Mononuclear cell (primary cell): ENCODE results near the gene DARS2. TPM values are rescaled to one million over a fixed set of nuclear protein-coding genes. Genes with fewer than 3 reads are reported as not detected.
A peak's percentile ranks its signal among the peaks of the same experiment; 100 is the strongest.
"Not testable (repeated sequence)": the region's sequence is repeated elsewhere in the genome, so short reads cannot be mapped to it uniquely, and the experiment has no call there.

Experiments
- H3K27me3 ChIP-seq: 2 replicates; pipeline ENCODE4 v1.6.0; 2011; ENCODE audit warnings: low read length, control low read depth; ENCODE audit not compliant: insufficient read depth
- H3K4me1 ChIP-seq: 2 replicates; pipeline ENCODE4 v1.5.1; 2011; ENCODE audit warnings: mild to moderate bottlenecking, low read length, control low read depth; ENCODE audit not compliant: insufficient read depth
- H3K4me3 ChIP-seq: 2 replicates; pipeline ENCODE4 v1.5.1; 2011; ENCODE audit warnings: mild to moderate bottlenecking, low read length, moderate library complexity
- H3K9me3 ChIP-seq: 2 replicates; pipeline ENCODE4 v1.5.1; 2011; ENCODE audit warnings: low read depth, mild to moderate bottlenecking, control low read depth, low read length
- total RNA-seq: library from RNA; depleted of rRNA; stranded (reverse); fragments of >200 nt; gene quantifications from one replicate; pipeline ENCODE4 v1.2.3, GENCODE V29; 2012

Gene DARS2
- 2.4 TPM for total RNA-seq

- Histone ChIP-seq H3K4me1 (peaks cover 22% of the 10 kb centered on the region), H3K4me3 (peak within 1 kb of the TSS; percentile 82), H3K27me3 (no peaks in the 10 kb centered on the region), H3K9me3 (no peaks in the 10 kb centered on the region)
Observed at GRCh38 chr1:173824315-173825081, at the start of gene DARS2, which contains the start of gene CENPL. TSS of gene DARS2 (plus strand) at chr1:173824673. CDS start at chr1:173825230, 557 bp downstream. TSS of gene CENPL (minus strand) at chr1:173824883. CDS start at chr1:173811299, 13,584 bp downstream.

DNA sequence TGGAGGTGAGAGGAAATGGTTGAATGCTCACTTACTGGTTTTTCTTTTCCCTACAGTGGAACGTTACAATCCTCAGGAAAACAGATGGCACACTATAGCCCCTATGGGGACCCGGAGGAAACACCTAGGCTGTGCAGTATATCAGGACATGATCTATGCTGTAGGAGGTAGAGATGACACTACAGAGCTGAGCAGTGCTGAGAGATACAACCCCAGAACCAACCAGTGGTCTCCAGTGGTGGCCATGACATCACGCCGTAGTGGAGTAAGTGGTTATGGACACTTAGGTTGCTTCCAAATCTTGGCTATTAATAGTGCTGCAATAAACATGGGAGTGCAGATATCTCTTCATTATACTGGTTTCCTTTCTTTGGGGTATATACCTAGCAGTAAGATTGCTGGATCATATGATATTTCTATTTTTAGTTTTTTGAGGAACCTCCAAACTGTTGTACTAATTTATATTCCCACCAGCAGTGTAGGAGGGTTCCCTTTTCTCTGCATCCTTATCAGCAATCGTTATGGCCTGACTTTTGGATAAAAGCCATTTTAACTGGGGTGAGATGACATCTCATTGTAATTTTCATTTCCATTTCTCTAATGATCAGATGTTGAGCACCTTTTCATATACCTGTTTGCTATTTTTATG, 48.8 kb upstream of the DARS2 start:
- no peaks in the 10 kb centered on the region for H3K4me1 ChIP-seq
- no peaks in the 10 kb centered on the region for H3K27me3 ChIP-seq
- H3K9me3 ChIP-seq: no peaks in the 10 kb centered on the region
- no peak overlapping the region for H3K4me3 ChIP-seq

DNA sequence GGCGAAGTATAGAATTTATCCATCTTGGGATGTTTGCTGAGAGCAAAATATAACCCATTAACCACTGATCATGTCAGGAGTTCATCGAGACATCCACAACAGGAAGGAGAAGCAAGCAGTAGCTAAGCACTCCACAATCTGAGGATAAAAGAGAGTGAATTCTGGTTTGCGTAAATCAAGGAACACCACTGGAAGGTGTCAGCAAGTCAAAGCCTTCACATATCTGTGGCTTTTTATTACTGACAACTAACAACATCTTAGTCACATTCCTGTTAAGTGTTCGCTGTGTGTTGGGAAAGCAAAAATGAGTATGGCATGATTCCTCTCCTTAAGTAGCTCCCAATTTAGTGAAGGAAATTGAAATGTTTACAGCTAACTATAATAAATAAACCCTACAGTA, 44.5 kb upstream of the DARS2 start:
- Histone ChIP-seq H3K4me1 (no peaks in the 10 kb centered on the region), H3K4me3 (no peak overlapping the region), H3K9me3 (no peaks in the 10 kb centered on the region), H3K27me3 (no peaks in the 10 kb centered on the region)

- no peaks in the 10 kb centered on the region for H3K9me3 ChIP-seq
- H3K4me1 ChIP-seq: no peaks in the 10 kb centered on the region
- H3K27me3 ChIP-seq: no peaks in the 10 kb centered on the region
- H3K4me3 ChIP-seq: no peak overlapping the region
Observed at GRCh38 chr1:173784997-173785396, 39.5 kb upstream of the DARS2 start.

GRCh38 chr1:173789841-173790240, 34.6 kb upstream of the DARS2 start:
- H3K9me3 ChIP-seq: no peaks in the 10 kb centered on the region
- H3K4me1 ChIP-seq: no peaks in the 10 kb centered on the region
- no peak overlapping the region for H3K4me3 ChIP-seq
- H3K27me3 ChIP-seq: no peaks in the 10 kb centered on the region

DNA sequence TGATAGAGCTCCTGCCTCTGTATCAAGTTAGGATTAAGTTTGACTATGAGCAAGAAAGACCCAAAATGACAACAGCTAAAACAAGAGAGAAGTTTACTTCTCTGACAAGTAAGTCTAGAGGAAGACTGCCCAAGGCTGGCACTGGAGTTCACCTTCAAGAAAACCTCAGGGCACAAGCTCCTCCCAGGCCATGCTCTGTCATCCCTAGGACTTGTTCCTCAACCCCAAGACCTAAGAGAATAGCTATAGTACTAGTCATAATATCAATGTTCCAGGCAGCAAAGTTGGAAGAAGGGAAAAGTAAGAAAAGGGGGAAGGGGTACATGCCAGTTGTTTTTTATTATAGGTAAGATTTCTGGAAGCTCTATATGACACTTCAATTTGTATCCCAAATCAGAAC, 26.4 kb upstream of the DARS2 start:
- Histone ChIP-seq H3K4me1 (no peaks in the 10 kb centered on the region), H3K4me3 (no peak overlapping the region), H3K27me3 (no peaks in the 10 kb centered on the region), H3K9me3 (no peaks in the 10 kb centered on the region)

- H3K4me1 ChIP-seq, H3K9me3 ChIP-seq, H3K4me3 ChIP-seq, H3K27me3 ChIP-seq: not testable (repeated sequence)
Observed at GRCh38 chr1:173799995-173800394, 24.5 kb upstream of the DARS2 start.

- Histone ChIP-seq H3K9me3 (no peaks in the 10 kb centered on the region), H3K4me1 (no peaks in the 10 kb centered on the region), H3K4me3 (no peak overlapping the region), H3K27me3 (no peaks in the 10 kb centered on the region)
Observed at GRCh38 chr1:173802961-173803360, 21.5 kb upstream of the DARS2 start.

DNA sequence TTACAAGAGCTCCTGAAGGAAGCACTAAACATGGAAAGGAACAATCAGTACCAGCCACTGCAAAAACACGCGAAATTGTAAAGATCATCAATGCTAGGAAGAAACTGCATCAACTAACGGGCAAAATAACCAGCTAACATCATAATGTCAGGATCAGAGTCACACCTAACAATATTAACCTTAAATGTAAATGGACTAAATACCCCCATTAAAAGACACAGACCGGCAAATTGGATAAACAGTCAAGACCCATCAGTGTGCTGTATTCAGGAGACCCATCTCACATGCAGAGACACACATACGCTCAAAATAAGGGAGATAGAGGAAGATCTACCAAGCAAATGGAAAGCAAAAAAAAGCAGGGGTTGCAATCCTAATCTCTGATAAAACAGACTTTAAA, 10.8 kb upstream of the DARS2 start:
- H3K9me3 ChIP-seq, H3K27me3 ChIP-seq, H3K4me1 ChIP-seq, H3K4me3 ChIP-seq: not testable (repeated sequence)

DNA sequence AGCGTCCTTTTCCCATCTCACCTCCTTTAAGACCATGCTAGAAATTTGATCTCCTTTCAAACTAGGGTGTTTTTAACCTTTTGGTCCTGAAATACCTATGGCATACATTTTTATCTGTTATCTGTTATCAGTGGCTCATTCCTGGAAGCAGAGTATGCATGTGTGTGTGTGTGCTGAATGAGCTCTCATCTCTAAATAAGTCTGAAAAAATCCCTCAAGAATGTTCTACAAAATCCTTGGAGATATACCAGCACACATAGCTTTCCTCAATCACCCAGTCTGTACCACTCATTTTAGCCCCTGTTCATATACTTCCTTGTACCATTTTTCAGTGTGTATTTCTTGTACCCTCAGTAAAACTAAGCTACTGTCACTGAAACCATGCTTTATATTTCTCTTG, 6.0 kb upstream of the DARS2 start:
- no peaks in the 10 kb centered on the region for H3K9me3 ChIP-seq
- H3K27me3 ChIP-seq: no peaks in the 10 kb centered on the region
- H3K4me1 ChIP-seq: peaks cover 10% of the 10 kb centered on the region
- H3K4me3 ChIP-seq: no peak overlapping the region

DNA sequence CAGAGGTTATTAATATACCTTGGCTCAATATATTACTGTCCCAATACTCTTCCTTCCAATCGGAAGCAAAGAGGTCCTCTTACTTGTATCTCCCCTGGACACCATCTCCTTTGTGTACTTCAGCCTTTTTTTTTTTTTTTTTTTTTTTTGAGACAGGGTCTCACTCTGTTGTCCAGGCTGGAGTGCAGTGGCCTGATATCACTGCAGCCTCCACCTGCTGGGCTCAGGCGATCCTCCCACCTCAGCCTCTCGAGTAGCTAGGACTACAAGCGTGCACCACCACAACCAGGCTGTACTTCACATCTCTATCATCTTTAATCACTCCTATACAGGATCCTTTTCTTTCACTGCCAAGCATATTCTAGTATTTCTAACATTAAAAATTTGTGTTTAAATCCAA, 2.8 kb upstream of the DARS2 start:
- no peaks in the 10 kb centered on the region for H3K27me3 ChIP-seq
- no peaks in the 10 kb centered on the region for H3K9me3 ChIP-seq
- H3K4me3 ChIP-seq: no peak overlapping the region
- peaks cover 22% of the 10 kb centered on the region for H3K4me1 ChIP-seq

GRCh38 chr1:173823781-173824314, 625 bp upstream of the DARS2 start:
- Histone ChIP-seq H3K9me3 (no peaks in the 10 kb centered on the region), H3K27me3 (no peaks in the 10 kb centered on the region), H3K4me1 (peaks cover 22% of the 10 kb centered on the region), H3K4me3 (peak overlapping the region; percentile 82)

GRCh38 chr1:173827611-173828010, 3.1 kb downstream of the DARS2 start:
- no peaks in the 10 kb centered on the region for H3K9me3 ChIP-seq
- H3K27me3 ChIP-seq: no peaks in the 10 kb centered on the region
- peaks cover 21% of the 10 kb centered on the region for H3K4me1 ChIP-seq
- no peak overlapping the region for H3K4me3 ChIP-seq

DNA sequence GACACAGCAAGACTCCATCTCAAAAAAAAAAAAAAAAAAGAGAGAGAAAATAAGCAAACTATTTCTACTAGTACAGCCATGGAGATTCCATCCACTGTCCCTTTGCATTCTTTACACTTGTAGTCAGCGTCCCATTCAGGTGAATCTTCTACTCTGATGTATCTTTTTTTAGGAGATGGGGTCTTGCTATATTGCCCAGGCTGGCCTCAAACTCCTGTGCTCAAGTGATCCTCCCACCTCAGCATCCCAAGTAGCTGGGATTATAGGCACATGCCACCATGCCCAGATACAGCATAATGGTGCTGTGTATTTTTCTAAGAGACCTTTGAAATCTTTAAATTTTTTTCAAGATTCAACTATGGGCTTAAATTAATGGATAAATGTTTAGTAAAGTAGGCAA, 8.3 kb downstream of the DARS2 start:
- H3K4me3 ChIP-seq: no peak overlapping the region
- no peaks in the 10 kb centered on the region for H3K9me3 ChIP-seq
- H3K4me1 ChIP-seq: no peaks in the 10 kb centered on the region
- H3K27me3 ChIP-seq: no peaks in the 10 kb centered on the region

- H3K4me3 ChIP-seq: no peak overlapping the region
- no peaks in the 10 kb centered on the region for H3K9me3 ChIP-seq
- H3K27me3 ChIP-seq: no peaks in the 10 kb centered on the region
- H3K4me1 ChIP-seq: no peaks in the 10 kb centered on the region
Observed at GRCh38 chr1:173852105-173852504, 27.6 kb downstream of the DARS2 start.

- Histone ChIP-seq H3K4me3 (no peak overlapping the region), H3K27me3 (no peaks in the 10 kb centered on the region), H3K4me1 (no peaks in the 10 kb centered on the region), H3K9me3 (no peaks in the 10 kb centered on the region)
Observed at GRCh38 chr1:173853074-173853473, 28.6 kb downstream of the DARS2 start.
